ENCODE data around the gene RPAP3. TPM values are rescaled to one million over a fixed set of nuclear protein-coding genes. Genes with fewer than 3 reads are reported as not detected.

RPAP3 gene
- total RNA-seq, 2 donors from 2014 or later = 16.7 to 17.0 TPM

- Histone ChIP-seq H3K36me3 (no peaks in the 10 kb centered on the region), H3K4me1 (no peaks in the 10 kb centered on the region), H3K4me3 (no peak overlapping the region), H3K9ac (ENCODE audit: low read depth in 2 of 2, low read length in 2 of 2) (no peak overlapping the region), H3K27ac (no peak overlapping the region), H3K9me3 (no peaks in the 10 kb centered on the region), H3K27me3 (no peaks in the 10 kb centered on the region)
- no peak for TF ChIP-seq CTCF (IDR thresholded peaks at IDR 0.05)
- intact Hi-C loops (cut with DNase I) = no loop called here
- no peak for DNase-seq
Observed at GRCh38 chr12:47612953-47613352, 92.9 kb downstream of the RPAP3 start.

- H3K27ac ChIP-seq = no peak overlapping the region
- H3K4me1 ChIP-seq = no peaks in the 10 kb centered on the region
- H3K9me3 ChIP-seq = no peaks in the 10 kb centered on the region
- no peak for TF ChIP-seq CTCF (IDR thresholded peaks at IDR 0.05)
- no peak overlapping the region for H3K9ac ChIP-seq (ENCODE audit: low read depth in 2 of 2, low read length in 2 of 2)
- DNase-seq = no peak
- no peaks in the 10 kb centered on the region for H3K27me3 ChIP-seq
- intact Hi-C loops (cut with DNase I) = no loop called here
- no peaks in the 10 kb centered on the region for H3K36me3 ChIP-seq
- H3K4me3 ChIP-seq = no peak overlapping the region
Observed at GRCh38 chr12:47611906-47612305, 93.9 kb downstream of the RPAP3 start.

Other genes starting within 250 kb of the RPAP3 start
- gene ENDOU, start 19.5 kb upstream of the RPAP3 start, total RNA-seq = not detected
- gene RAPGEF3, start 52.9 kb upstream of the RPAP3 start, total RNA-seq = 10 to 100 TPM; 10.1 TPM
- gene SLC48A1, start 67.2 kb upstream of the RPAP3 start, total RNA-seq = 10 to 100 TPM; 12.2 to 17.9 TPM
- gene HDAC7, start 113.9 kb upstream of the RPAP3 start, total RNA-seq = 10 to 100 TPM; 27.3 to 29.7 TPM
- 100 to 1,000 TPM; 124 to 140 TPM for gene VDR, start 199.0 kb upstream of the RPAP3 start, total RNA-seq